HUDEP-2 (cell line): ENCODE measurements around the gene MRAP2.

ENCODE experiments used
- DNase-seq, 76 experiments: peaks; one replicate each; lab custom pipeline; 2025; ENCODE audit not compliant: unreplicated experiment in 76 of 76; lab: John Stamatoyannopoulos, UW

The MRAP2 gene

GRCh38 chr6:84033523-84034451, at the start of gene MRAP2:
Gene MRAP2, plus strand, starts transcription at chr6:84033772. Its CDS starts 21,547 bp downstream, at chr6:84055319.
- peak in 44 of 76 experiments; percentile 12 to 71 (median 47) for DNase-seq

- no peak for DNase-seq
Measured at GRCh38 chr6:83984411-83984810, 49.2 kb upstream of the MRAP2 start.

- DNase-seq, result peak in 22 of 76 experiments; percentile 21 to 76 (median 38)
Measured at GRCh38 chr6:83985308-83985713, 48.3 kb upstream of the MRAP2 start.

- DNase-seq, result no peak
Measured at GRCh38 chr6:83985715-83986114, 47.9 kb upstream of the MRAP2 start.

- DNase-seq, result no peak
Measured at GRCh38 chr6:83998021-83998584, 35.5 kb upstream of the MRAP2 start.

- no peak for DNase-seq
Measured at GRCh38 chr6:84001119-84001518, 32.5 kb upstream of the MRAP2 start.

- no peak for DNase-seq
Measured at GRCh38 chr6:84002226-84002625, 31.3 kb upstream of the MRAP2 start.

- DNase-seq, result no peak
Measured at GRCh38 chr6:84003131-84003530, 30.4 kb upstream of the MRAP2 start.

GRCh38 chr6:84003654-84004053, 29.9 kb upstream of the MRAP2 start:
- no peak for DNase-seq

- no peak for DNase-seq
Measured at GRCh38 chr6:84007871-84008270, 25.7 kb upstream of the MRAP2 start.

- no peak for DNase-seq
Measured at GRCh38 chr6:84013354-84013753, 20.2 kb upstream of the MRAP2 start.

- no peak for DNase-seq
Measured at GRCh38 chr6:84013931-84014330, 19.6 kb upstream of the MRAP2 start.

GRCh38 chr6:84016029-84016428, 17.5 kb upstream of the MRAP2 start:
- DNase-seq, result no peak

- no peak for DNase-seq
Measured at GRCh38 chr6:84017709-84018452, 15.7 kb upstream of the MRAP2 start.

GRCh38 chr6:84018453-84019061, 15.0 kb upstream of the MRAP2 start:
- no peak for DNase-seq

GRCh38 chr6:84019141-84019841, 14.3 kb upstream of the MRAP2 start:
- DNase-seq, result no peak

GRCh38 chr6:84019842-84020211, 13.7 kb upstream of the MRAP2 start:
- no peak for DNase-seq

- DNase-seq, result no peak
Measured at GRCh38 chr6:84021625-84022024, 11.9 kb upstream of the MRAP2 start.

- no peak for DNase-seq
Measured at GRCh38 chr6:84026721-84027164, 6.8 kb upstream of the MRAP2 start.
